NCI-H82 treated with DMSO at 0.1 percent for 48 hours (cell line): ENCODE data around the gene CDH11.

Source experiments
- DNase-seq: peaks from one replicate; lab custom pipeline; 2025; ENCODE audit not compliant: unreplicated experiment; lab: John Stamatoyannopoulos, UW

The CDH11 gene

DNA sequence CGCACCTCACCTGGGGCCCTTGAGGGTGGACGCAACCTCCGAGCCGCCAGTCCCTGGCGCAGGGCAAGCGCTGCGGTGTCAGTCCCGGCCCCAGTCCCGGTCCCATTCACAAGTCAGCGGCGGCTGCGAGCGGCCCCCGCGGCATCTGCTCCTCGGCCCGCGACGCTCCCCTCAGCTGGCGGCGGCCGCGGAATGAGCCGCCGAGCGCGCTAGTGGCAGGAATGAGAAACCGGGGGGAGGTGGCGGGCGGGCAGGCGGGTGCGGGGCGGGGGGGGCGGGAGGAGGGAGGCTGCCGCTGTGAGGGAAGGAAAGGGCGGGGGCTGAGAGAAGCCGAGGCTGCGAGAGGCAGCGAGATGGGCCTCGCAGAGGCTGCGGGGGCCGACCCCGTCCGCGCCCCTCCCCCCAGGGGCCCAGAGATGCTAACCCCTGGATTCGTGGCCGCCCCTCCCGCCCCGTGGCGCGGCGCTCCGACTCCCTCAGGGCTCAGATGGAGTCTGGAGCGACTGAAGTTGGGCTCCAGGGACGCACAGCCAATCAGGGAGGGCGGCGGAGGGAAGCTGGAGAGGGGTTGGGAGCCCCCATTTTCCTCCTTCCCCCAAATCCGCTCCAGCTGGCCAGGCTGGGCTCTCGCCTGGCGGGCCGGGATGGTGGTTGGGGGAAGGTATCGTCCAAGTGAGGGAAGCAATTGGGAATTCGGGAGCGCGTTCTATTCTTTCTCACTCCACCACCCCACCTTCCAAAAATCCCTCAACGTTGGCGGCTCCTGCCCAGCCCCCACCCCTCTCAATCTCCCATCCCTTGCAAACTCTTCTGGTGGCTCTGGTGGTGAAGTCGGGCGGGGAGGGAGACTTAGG, at the start of gene CDH11:
Gene CDH11 (minus strand): TSS at position 194 of the 854 bp plus-strand sequence. CDS start 117,194 bp downstream, outside the sequence.
- DNase-seq, result no peak

GRCh38 chr16:65154321-65154720, 32.5 kb upstream of the CDH11 start:
- DNase-seq, result no peak

- DNase-seq, result no peak
Measured at GRCh38 chr16:65153365-65154105, 31.7 kb upstream of the CDH11 start.

GRCh38 chr16:65148804-65149203, 26.9 kb upstream of the CDH11 start:
- no peak for DNase-seq

DNA sequence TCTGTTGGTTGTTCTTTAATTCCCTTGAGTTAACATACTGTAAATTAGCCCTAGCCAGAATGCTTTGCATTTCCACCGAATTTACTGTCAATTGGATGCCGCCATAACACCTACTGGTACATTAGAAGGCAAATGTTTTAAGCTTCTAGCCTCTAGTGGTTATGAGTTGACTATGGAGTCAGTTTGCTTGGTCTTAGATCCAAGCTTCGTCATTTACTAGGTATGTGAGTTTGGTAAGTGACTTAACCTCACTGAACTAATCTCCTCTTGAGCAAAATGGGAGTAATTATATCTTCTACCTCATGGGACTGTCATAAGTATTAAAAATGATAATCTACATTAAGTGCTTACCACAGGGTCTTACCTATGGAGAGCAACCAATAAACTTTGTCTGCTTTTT, 20.4 kb upstream of the CDH11 start:
- no peak for DNase-seq

DNA sequence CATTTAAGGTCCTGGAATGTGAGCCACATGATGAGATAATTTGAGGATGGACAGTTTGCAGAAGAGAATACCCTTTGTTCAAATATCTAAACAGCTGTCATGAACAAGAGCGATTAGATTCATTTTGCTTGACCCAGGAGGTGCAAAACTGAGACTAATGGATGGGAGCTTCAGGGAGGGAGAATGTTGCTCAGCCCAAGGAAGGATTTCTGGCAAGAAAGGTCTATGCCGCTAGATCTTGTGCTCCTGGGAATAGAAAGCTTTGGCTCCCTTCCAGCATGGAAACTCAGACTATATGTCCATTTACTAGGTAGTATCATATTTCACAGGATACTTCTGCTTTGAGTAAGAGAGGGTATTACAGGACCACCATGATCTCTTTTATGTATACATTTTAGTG, 14.8 kb upstream of the CDH11 start:
- no peak for DNase-seq

- DNase-seq, result no peak
Measured at GRCh38 chr16:65126845-65127624, 5.2 kb upstream of the CDH11 start.

DNA sequence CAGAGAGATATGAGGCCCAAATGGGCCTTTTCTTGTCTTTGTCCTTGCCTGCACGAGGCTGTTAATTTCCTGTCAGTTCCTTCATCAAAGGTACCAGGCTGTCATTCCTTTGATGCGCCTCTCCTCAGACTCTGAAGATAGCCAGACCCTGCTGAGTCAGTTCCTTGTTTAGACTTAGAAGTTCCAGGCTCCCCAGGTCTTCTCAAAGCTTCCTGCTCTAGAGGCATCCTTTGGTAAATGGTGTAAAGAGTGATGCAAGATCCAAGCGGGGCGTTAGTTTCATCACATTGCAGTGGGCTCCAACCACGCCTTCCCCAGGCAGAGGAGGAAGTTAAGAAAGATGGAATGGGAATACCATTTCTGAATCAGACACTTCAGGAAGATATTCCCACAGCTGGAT, 4.0 kb upstream of the CDH11 start:
- no peak for DNase-seq

DNA sequence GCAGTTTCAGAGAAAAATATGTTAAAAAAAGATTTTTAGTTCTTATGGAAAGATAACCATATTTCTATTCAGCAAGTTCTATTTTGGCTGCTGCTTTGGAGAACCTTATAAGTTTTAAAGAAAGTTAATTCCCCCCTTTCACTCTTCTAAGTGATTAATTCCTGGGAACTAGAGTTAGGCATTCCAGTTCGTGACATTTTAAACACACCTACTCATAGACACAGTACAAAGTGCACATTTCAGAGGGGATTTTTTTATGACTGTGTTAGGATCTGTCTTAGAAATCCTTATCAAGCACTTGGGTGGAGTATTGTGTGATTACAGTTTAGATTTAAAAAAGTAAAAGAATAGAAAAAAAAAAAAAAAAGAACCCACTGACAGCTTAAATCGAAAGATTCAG, 3.5 kb upstream of the CDH11 start:
- DNase-seq, result no peak

DNA sequence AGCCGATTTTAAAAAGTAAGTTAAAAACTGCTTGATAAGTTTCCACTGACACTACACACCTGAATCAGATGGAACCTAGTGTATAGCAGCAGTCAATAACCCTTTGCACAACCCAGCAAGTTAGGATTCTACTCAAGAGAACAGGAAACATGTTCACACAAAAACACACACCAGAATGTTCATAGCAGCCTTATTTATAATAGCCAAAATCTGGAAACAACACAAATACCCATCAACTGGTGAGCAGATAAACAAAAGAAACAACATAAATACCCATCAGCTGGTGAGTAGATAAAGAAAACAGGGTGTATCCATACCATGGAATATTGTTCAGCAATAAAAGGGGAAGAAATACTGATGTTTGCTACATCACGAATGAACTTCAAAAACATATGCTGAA, 2.7 kb upstream of the CDH11 start:
- no peak for DNase-seq

GRCh38 chr16:65124212-65124548, 2.3 kb upstream of the CDH11 start:
- DNase-seq, result no peak

- no peak for DNase-seq
Measured at GRCh38 chr16:65123396-65124211, 1.7 kb upstream of the CDH11 start.

DNA sequence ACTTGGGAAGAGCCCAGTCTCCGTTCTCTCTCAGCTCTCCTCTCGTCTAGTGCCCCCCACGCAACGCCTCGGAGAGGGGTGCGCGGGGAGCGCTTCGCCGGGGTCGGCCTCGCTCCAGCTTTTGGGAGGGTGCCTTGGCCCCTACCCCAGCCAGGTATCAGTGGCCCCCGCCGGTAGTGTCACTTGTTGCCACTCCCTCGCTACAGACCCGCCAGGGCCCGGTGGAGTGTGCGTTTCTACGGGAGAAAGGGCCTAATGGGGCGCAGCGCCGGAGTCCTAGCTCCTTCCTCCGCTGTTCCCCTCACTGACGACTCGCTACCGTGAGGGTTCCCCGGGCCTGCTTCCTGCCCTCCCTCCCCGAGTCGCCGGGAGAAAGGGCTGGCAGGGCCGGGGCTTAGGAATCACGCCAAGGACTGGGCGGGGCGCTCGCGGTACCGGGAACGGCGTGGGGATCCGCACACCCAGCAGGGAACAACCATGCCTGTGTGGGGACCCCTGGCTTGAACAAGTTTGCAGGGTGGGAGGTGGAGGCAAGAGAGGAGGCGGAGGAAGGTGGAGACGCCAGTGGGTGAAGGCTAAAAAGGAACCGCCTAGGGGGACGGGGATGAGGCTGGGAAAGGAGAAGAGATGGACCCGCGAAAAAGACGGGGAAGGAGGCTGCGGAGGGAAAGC, 997 bp upstream of the CDH11 start:
- no peak for DNase-seq

DNA sequence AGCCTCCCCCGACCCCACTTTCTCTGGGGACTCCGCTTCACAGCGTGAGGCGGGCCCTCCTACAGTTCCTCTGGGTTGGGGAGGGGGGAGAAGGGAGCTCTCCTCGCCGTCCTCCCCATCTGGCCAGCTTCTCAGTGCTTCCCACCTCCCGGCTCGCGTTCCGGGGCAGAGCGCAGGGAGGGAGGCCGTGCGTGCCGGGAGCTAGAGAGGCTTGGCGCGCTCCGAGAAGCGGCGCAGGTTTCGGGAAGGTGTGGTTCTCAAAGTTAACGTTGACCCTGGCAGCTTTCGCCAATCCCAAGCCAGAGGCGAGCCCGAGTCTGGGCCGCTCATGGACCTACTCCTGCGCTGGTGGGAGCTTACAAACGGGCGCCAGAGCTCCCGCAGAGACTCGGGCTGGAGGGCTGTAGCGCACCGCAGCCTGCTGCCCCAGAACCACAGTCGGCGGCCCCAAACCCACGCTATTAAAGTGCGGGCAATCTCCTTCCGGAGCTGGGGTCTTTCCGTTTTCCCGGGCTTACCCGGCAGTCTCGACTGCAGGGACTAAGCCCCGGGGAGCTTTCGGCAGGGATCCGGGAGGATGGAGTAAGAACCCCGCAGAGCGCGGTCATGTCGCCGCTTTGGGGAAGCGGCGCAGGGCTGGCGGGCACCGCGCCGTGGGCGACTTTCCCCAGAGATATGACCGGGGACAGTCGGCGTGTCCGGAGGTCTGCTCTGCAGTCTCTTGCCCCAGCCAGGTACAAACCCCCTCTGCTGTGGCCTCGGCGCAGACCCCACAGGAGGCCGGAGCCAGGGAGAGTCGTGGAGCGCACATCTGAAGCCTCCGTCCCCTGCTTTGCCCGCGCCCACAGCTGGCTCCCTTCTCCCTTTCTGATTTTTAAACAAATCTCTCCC, 787 bp downstream of the CDH11 start:
- no peak for DNase-seq

DNA sequence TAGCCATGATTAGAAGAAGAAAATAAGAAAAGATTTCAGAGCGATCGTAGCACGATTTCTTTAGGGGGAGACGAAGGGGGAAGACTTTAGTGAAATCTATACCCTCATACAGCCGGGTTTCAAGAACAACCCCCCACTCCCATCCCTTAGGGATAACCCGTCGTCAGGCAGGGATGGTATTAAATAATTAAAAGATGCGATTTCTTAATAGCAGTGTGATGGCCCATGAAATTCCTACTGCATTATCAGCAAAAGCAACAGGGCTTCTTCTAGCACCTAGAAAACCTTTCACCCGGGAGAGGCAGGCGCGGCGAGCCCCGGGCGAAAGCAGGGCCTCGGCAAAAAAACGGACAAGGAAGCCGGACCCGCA, 1.4 kb downstream of the CDH11 start:
- no peak for DNase-seq

DNA sequence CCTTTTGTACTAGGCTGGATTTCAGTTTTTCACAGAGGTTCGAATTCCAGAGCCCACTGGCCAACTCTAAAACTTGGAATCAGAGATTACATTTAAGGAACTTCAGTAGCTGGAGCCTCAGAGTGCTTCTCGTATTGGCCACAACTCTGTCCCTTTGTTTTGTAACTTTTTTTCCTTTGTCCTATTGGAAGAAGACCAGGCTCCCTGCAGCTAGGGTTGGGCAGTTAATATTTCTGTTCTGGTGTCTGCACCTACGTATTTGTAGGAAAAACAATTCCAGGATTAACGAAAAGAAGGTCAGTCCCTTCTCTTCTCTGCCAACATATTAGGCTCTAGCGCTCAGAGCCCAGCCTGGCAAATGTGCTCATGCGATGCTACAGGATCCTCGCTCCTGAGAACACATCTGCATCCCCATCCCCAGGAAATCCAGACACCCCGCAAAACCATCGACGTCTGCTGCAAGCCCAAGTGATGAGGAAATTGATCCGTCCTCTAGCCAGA, 1.9 kb downstream of the CDH11 start:
- no peak for DNase-seq

- DNase-seq, result no peak
Measured at GRCh38 chr16:65119435-65119834, 2.4 kb downstream of the CDH11 start.

- DNase-seq, result no peak
Measured at GRCh38 chr16:65118871-65119270, 3.0 kb downstream of the CDH11 start.

DNA sequence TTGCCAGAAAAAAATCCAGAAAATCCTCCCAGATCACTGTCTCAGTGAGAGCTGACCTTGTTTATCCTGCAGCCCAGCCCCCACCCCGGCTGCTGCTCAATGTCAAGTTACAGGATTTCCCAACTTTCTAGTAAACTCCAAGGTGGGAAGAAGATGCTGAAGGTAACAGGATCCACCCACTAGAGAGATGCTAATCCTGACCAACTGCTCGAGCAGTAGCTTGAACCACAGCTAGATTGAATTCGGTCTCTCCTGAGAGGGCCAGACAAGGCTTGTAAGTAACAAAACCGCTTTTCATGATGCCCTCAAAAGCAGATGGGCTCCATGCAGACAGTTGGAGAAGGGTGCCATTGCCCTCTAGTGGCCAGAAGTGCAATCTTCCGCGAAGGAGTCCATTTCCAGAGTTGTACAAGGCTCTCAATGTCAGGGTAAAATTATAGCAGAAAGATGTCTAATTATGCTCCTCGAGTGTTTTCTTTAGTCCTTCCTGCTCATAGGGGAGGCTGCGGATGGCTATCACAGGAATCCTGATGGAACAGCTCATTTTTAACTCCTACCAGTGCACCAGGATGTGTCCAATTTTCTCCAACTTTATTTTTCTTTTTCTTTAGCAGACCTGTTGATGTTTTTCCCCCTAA, 3.9 kb downstream of the CDH11 start:
- peak; percentile 72 for DNase-seq
